HepG2 (cell line): ENCODE measurements around the gene MCF2L. TPM values are rescaled to one million over a fixed set of nuclear protein-coding genes. Genes with fewer than 3 reads are reported as not detected.

Experiments
- AGO1 ChIP-seq: fragments of 200-400 bp; formaldehyde crosslinking; IDR thresholded peaks from 2 replicates; pipeline ENCODE4 v1.6.1; 2017; ENCODE audit warnings: mild to moderate bottlenecking, low read depth, low read length, moderate library complexity; ENCODE audit not compliant: poor library complexity, severe bottlenecking
- DMAP1 ChIP-seq: IDR thresholded peaks from 2 replicates; pipeline ENCODE4 v1.6.1; 2016
- EP300 ChIP-seq, 3 experiments: sonication (generic) in 1 of 3; formaldehyde crosslinking in 1 of 3; IDR thresholded peaks; 2 replicates each; pipeline versions ENCODE4 v1.5.1 to v1.6.1; 2011 to 2020; ENCODE audit warnings: low read depth in 2 of 3, low read length in 2 of 3, borderline replicate concordance in 1 of 3, improper control_type of control experiment in 1 of 3, mild to moderate bottlenecking in 1 of 3, missing genetic modification reagents in 1 of 3, moderate library complexity in 1 of 3
- KAT2B ChIP-seq: fragments of 150-350 bp; IDR thresholded peaks from 2 replicates; pipeline ENCODE4 v1.6.1; 2014; ENCODE audit warnings: low read depth, low read length, borderline replicate concordance
- KLF11 ChIP-seq: IDR thresholded peaks from 2 replicates; pipeline ENCODE4 v1.6.1; 2016; ENCODE audit warnings: missing compliant biosample characterization
- KMT2A ChIP-seq: sonication (generic); formaldehyde crosslinking; IDR thresholded peaks from 2 replicates; pipeline ENCODE4 v1.4.0; 2020; ENCODE audit warnings: missing genetic modification reagents
- MED1 ChIP-seq: sonication (generic); formaldehyde crosslinking; IDR thresholded peaks from 2 replicates; pipeline ENCODE4 v1.4.0; 2020; ENCODE audit warnings: missing genetic modification reagents
- MEF2D ChIP-seq: sonication (generic); formaldehyde crosslinking; IDR thresholded peaks from 2 replicates; pipeline ENCODE4 v1.5.1; 2020; ENCODE audit warnings: mild to moderate bottlenecking, missing genetic modification reagents
- NFATC3 ChIP-seq: sonication (generic); formaldehyde crosslinking; IDR thresholded peaks from 2 replicates; pipeline ENCODE4 v1.5.1; 2020; ENCODE audit warnings: mild to moderate bottlenecking, missing genetic modification reagents
- NR2C2 ChIP-seq: sonication (generic); formaldehyde crosslinking; IDR thresholded peaks from 2 replicates; pipeline ENCODE4 v1.4.0; 2020; ENCODE audit warnings: missing genetic modification reagents, mild to moderate bottlenecking, moderate library complexity, borderline replicate concordance
- RNF2 ChIP-seq: fragments of 450-650 bp; conservative IDR thresholded peaks from 2 replicates; pipeline ENCODE4 v1.6.1; 2016; ENCODE audit warnings: low read depth
- SP1 ChIP-seq, 2 experiments: fragments of 450-650 bp in 1 of 2; sonication (generic) in 1 of 2; formaldehyde crosslinking in 1 of 2; IDR thresholded peaks; 2 replicates each; pipeline versions ENCODE4 v1.4.0 to v1.6.1; 2016 to 2020; ENCODE audit warnings: missing genetic modification reagents in 1 of 2
- TBP ChIP-seq: sonication (generic); formaldehyde crosslinking; IDR thresholded peaks from 2 replicates; pipeline ENCODE4 v1.5.0; 2020; ENCODE audit warnings: missing genetic modification reagents
- U2AF2 ChIP-seq: fragments of 200-400 bp; formaldehyde crosslinking; IDR thresholded peaks from 2 replicates; pipeline ENCODE4 v1.6.1; 2017; ENCODE audit warnings: low read depth, mild to moderate bottlenecking, low read length
- ZC3H13 ChIP-seq: sonication (generic); formaldehyde crosslinking; IDR thresholded peaks from 2 replicates; pipeline ENCODE4 v1.8.1; 2023; ENCODE audit warnings: mild to moderate bottlenecking, missing genetic modification reagents, moderate library complexity
- ZKSCAN8 ChIP-seq: IDR thresholded peaks from 2 replicates; pipeline ENCODE4 v1.6.1; 2016; ENCODE audit warnings: borderline replicate concordance, missing genetic modification reagents, missing compliant biosample characterization
- ZNF251 ChIP-seq: sonication (generic); formaldehyde crosslinking; IDR thresholded peaks from 2 replicates; pipeline ENCODE4 v1.9.0; 2021; ENCODE audit warnings: mild to moderate bottlenecking, missing genetic modification reagents
- ZNF430 ChIP-seq: sonication (generic); formaldehyde crosslinking; IDR thresholded peaks from 2 replicates; pipeline ENCODE4 v1.9.0; 2021; ENCODE audit warnings: mild to moderate bottlenecking, missing genetic modification reagents
- ZNF614 ChIP-seq: IDR thresholded peaks from 2 replicates; pipeline ENCODE4 v1.6.1; 2018; ENCODE audit warnings: missing biosample characterization, missing genetic modification reagents, inconsistent platforms, borderline replicate concordance
- polyA plus RNA-seq, 8 experiments: library from polyadenylated mRNA; depleted of rRNA in 3 of 8; stranded (reverse) in 7 of 8; unstranded in 1 of 8; fragments of >200 nt; fragmentation: Illumina TruSeq in 4 of 8; extraction: Trizol in 4 of 8; gene quantifications; 2 replicates each; pipeline versions ENCODE4 v1.2.1 to v1.2.3, GENCODE V29; 2011 to 2016; ENCODE audit warnings: low read depth in 4 of 8, missing spikeins in 1 of 8, mixed read lengths in 1 of 8; ENCODE audit not compliant: insufficient read depth in 1 of 8
- total RNA-seq, 5 experiments: library from RNA; depleted of rRNA; stranded (reverse); fragments of >200 nt; fragmentation: Illumina TruSeq; extraction: Trizol; gene quantifications; 2 replicates each; pipeline ENCODE4 v1.2.3, GENCODE V29; 2016; ENCODE audit warnings: low read depth in 1 of 5
- TF ChIP-seq, protein P1 (sequence below): sonication (generic); formaldehyde crosslinking; IDR thresholded peaks from 2 replicates; pipeline ENCODE4 v1.5.0; 2020; ENCODE audit warnings: mild to moderate bottlenecking, missing genetic modification reagents, borderline replicate concordance
- TF ChIP-seq, protein P2 (sequence below): sonication (generic); formaldehyde crosslinking; conservative IDR thresholded peaks from 2 replicates; pipeline ENCODE4 v1.4.0; 2020; ENCODE audit warnings: missing genetic modification reagents

Gene MCF2L
- total and polyA plus RNA-seq, 2 of the 13 experiments (the other 11 are each of a cell fraction or from before 2014, with no cell fraction given) = 19.4 to 28.4 TPM

DNA sequence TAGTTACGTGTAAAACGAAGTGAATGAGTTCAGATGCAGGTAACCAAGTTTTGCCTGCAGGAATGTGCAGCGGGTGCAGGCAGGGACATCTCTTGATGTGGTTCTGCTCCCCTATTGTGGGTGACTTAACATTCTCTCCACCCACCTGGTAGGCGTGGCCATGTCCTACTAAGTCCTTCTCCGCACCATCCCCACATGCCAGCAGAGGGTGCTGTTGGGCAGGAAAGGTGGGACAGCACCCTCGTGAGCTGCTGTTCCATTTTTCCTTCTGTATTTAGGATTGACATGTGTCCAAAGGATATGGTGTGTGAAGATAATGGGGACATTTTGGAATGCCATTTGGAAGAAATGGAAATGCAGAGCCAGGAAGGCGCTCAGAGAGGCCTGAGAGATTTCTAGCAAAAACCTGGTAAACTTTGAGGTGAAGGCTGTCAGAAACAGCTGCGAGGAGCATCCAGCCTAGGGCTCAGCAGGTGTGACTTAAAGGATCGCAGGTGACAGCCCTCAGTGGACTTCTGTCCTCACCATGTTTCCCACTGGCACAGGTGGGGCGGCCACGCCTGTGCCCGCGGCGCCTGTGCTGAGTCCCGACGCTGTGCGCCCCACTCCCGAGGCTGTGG is 26.2 kb upstream of the MCF2L start (continued):
- TF ChIP-seq ZC3H13 (CRISPR knock-in tag) (no peak), KAT2B (no peak), ZNF251 (no peak), ZNF430 (CRISPR knock-in tag) (no peak), U2AF2 (no peak), NR2C2 (0 out of 2 replicates have a peak, but pooled peaks have one; percentile 13), KLF11 (CRISPR knock-in tag) (no peak), NFATC3 (no peak), AGO1 (no peak), RNF2 (no peak), EP300 (IDR thresholded peaks at IDR 0.05; ENCODE audit: low read depth in 2 of 2, low read length in 2 of 2) (no peak), EP300 (CRISPR knock-in tag; IDR thresholded peaks at IDR 0.05; ENCODE audit: borderline replicate concordance) (0 out of 2 replicates have a peak, but pooled peaks have one; percentile 15), DMAP1 (peak; percentile 58; the same call in 1 of the 2 replicates), ZNF614 (CRISPR knock-in tag) (peak; percentile 63; the same call in 1 of the 2 replicates), MEF2D (no peak), KMT2A (no peak), MED1 (CRISPR knock-in tag) (peak; percentile 55), SP1 (IDR thresholded peaks at IDR 0.05) (no peak), SP1 (CRISPR knock-in tag; IDR thresholded peaks at IDR 0.05) (peak; percentile 90), ZKSCAN8 (peak; percentile 72; the same call in 1 of the 2 replicates), TBP (CRISPR knock-in tag) (no peak)
- TF ChIP-seq, protein P1, sequence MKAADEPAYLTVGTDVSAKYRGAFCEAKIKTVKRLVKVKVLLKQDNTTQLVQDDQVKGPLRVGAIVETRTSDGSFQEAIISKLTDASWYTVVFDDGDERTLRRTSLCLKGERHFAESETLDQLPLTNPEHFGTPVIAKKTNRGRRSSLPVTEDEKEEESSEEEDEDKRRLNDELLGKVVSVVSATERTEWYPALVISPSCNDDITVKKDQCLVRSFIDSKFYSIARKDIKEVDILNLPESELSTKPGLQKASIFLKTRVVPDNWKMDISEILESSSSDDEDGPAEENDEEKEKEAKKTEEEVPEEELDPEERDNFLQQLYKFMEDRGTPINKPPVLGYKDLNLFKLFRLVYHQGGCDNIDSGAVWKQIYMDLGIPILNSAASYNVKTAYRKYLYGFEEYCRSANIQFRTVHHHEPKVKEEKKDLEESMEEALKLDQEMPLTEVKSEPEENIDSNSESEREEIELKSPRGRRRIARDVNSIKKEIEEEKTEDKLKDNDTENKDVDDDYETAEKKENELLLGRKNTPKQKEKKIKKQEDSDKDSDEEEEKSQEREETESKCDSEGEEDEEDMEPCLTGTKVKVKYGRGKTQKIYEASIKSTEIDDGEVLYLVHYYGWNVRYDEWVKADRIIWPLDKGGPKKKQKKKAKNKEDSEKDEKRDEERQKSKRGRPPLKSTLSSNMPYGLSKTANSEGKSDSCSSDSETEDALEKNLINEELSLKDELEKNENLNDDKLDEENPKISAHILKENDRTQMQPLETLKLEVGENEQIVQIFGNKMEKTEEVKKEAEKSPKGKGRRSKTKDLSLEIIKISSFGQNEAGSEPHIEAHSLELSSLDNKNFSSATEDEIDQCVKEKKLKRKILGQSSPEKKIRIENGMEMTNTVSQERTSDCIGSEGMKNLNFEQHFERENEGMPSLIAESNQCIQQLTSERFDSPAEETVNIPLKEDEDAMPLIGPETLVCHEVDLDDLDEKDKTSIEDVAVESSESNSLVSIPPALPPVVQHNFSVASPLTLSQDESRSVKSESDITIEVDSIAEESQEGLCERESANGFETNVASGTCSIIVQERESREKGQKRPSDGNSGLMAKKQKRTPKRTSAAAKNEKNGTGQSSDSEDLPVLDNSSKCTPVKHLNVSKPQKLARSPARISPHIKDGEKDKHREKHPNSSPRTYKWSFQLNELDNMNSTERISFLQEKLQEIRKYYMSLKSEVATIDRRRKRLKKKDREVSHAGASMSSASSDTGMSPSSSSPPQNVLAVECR (CRISPR knock-in tag) = peak; percentile 41; the same call in 1 of the 2 replicates
- TF ChIP-seq, protein P2, sequence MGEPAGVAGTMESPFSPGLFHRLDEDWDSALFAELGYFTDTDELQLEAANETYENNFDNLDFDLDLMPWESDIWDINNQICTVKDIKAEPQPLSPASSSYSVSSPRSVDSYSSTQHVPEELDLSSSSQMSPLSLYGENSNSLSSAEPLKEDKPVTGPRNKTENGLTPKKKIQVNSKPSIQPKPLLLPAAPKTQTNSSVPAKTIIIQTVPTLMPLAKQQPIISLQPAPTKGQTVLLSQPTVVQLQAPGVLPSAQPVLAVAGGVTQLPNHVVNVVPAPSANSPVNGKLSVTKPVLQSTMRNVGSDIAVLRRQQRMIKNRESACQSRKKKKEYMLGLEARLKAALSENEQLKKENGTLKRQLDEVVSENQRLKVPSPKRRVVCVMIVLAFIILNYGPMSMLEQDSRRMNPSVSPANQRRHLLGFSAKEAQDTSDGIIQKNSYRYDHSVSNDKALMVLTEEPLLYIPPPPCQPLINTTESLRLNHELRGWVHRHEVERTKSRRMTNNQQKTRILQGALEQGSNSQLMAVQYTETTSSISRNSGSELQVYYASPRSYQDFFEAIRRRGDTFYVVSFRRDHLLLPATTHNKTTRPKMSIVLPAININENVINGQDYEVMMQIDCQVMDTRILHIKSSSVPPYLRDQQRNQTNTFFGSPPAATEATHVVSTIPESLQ (CRISPR knock-in tag) = no peak
